ENCODE measurements around the gene GNG12.
"Not testable (repeated sequence)": the region's sequence is repeated elsewhere in the genome, so short reads cannot be mapped to it uniquely, and the experiment has no call there.

GNG12 gene

DNA sequence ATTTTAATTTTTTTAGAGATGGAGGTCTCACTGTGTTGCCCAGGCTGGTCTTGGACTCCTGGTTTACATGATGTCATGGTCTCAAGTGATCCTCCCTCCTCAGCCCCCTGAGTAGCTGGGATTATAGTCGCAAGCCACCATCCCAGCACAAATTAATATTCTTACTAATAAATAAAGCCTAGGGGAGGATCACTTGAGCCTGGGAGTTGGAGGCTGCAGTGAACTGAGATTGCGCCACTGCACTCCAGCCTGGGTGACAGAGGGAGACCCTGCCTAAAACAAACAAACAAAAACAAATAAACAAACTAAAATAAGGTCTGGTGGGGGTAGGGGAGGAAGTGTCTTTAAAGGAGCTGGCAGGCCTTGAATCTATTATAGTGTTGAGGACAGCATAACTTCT is 157.0 kb downstream of the GNG12 start:
- no peak for DNase-seq

DNA sequence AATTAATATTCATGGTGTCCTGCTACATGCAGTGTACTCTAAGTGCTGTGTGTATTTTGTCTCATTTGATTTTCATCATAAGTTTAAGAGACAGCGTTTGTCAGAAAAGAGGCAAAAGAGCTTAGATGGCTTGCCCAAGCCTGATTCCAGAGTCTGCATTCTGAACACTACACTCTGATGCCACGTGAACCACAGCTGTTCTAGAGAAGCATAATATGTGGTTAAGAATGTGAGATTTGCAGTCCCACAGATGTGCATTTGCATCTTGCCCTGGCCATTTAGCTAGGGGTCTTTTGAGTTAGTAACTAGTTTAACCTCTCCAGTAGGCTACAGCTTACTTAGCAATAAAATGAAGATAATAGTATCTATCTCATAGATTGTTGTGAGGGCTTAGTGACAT is 157.5 kb downstream of the GNG12 start:
- no peak for DNase-seq

DNA sequence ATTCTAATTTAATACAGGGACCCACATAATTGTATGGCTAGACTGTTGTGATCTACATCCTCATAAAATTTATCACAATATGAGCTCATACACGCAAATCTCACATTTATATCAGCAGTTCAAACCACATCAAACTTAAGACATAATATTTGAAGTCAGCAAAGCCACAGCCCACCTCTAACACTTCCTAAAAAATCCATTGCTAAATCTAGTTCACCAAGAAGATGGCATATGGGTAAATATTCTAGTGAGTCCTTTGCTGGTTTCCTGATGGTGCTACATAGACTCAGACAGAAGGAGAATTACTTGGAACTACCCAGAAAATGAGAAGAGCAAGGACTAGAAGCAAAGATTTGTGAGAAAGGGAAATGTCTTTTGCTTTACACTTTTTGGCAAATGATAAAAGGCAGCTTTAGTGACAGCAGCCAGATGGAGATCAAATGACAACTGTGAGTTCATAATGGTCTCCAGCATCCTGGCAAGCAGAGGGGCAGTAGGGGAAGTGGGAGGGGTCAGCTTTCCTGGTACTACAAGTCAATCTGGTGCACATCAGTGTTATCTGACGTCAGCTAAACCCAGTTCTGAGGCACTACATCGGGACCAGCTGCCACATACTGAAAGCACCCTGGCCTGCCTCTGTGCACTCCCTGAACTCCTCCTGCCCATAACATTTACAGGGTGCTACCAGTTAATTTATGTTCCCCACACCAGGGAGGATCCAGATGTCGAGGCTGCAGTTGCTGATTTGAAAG is 158.8 kb downstream of the GNG12 start:
- peak in 1 of 2 donors; percentile 84 for DNase-seq

DNA sequence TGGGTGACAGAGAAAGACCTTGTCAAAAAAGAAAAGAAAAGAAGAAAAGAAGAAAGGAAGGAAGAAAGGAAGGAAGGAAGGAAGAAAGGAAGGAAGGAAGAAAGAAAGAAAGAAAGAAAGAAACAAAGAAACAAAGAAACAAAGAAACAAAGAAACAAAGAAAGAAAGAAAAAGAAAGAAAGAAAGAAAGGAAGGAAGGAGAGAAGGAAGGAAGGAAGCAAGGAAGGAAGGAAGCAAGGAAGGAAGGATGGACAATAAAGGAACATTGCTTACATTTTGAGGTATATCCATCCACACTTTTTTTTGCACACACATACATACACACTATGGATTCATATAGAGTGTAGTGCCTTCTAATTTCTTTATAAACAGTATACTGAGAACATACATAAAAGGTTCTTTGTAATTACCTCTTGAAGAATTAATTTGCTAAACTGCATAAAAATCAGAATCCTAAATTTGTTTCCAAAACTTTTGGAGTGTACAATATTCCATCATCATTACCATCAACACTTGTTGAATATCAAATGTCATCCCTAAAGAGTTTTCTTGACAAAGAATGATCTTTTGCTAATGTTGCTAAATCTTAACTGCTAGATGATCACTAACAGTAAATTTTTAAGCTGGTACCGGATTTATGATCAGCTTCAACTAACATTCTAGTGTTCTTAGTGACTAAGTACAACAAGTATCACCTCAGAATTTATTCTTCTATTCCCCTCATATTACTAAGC is 159.6 kb downstream of the GNG12 start:
- no peak for DNase-seq

DNA sequence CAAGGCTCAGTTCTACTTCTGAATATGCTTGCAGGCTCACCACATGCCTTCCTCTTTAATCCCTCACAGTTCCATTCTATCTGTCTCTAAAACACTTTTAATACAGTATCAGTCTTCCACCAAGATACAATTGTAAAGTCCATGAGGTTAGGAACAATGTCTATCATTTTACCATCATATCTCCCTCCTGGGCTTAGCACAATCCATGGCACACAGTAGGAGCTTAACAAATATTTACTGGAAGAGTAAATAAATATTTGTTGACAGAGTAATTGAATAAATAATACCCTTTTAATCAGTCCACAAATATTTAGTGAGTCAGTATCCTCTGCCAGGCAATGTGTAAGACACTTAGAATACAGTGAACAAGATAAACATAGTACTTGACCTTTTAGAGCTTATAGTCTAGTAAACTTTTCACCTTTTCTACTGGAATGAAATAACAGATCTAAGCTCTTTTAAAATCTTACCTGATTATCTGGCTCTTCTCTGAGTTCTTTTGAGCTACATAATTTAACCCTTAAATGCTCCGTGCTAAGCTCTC is 160.9 kb downstream of the GNG12 start:
- DNase-seq = no peak

DNA sequence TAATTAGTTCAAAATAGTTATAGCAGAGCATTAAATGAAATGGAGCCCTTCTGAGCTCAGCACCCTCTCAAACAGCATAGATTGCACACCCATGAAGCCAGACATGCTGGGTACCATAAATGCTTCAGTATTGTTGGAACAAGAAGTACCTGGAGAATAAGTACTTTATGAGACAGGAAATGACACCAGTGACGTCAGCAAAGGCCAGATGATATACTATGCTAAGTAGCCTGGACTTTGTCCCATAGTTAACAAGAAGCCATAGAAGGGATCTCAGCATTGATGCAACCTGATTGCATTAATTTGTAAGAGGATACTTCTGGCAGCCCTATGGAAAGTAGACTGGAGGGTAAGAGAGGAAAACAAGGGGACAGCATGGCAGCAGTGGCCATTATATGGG is 164.6 kb downstream of the GNG12 start:
- no peak for DNase-seq

DNA sequence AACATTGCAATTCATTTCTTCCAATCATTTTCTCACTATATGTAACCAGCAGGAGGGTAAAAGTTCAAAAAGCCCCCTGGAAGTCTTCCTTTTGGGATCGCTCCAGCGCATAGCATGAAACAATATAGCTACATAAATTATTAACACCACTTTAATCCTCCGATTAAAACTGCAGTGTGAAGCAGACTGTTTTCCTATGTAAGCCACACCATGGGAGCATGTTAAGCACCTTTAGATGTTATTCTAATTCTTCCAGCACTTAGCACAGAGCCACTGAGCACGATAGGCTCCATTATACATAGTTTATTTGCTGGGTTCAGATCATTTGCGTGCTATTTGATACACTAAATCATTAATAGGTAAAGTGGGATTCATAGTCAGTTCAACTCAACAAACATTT is 166.6 kb downstream of the GNG12 start:
- no peak for DNase-seq

DNA sequence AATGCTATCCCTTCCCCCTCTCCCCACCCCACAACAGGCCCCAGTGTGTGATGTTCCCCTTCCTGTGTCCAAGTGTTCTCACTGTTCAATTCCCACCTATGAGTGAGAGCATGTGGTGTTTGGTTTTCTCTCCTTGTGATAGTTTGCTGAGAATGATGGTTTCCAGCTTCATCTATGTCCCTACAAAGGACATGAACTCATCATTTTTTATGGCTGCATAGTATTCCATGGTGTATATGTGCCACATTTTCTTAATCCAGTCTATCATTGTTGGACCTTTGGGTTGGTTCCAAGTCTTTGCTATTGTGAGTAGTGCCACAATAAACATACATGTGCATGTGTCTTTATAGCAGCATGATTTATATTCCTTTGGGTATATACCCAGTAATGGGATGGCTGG is 168.0 kb downstream of the GNG12 start:
- not testable (repeated sequence) for DNase-seq

DNA sequence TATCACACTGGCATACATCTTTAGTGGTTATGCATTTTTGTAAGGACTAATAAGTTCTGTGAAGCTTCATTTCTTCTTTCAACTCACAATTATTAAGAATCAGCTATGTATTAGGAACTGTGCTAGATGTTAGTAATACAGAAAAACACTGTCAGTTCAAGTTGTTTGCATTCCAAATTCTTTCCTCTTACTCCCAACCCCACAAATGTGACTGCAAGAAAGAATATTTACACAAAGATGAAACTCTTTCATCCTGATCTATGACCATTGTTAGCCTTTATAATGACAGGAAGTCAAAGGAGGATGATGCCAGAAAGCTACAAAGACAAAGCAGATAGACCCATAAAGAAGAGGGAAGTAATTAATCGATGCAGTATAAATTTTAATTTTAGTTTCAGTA is 169.2 kb downstream of the GNG12 start:
- DNase-seq = no peak

DNA sequence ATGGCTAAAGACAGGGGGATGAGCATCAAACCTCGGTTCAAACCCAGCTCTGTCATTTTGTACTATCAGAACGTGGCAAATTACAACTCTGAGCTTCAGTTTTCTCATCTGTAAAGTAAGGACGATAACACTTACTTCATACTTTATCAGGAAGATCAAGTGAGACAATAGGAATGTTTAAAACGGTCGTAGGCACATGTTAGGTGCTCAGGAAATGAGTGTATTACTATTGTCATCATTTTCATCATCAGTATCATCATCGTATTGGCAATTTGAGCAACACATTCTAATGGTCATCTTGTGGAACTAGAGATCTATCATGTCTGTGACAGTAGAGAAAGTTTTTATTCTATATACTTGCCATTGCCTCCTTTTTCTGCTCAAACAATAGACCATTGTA is 170.4 kb downstream of the GNG12 start:
- no peak for DNase-seq

DNA sequence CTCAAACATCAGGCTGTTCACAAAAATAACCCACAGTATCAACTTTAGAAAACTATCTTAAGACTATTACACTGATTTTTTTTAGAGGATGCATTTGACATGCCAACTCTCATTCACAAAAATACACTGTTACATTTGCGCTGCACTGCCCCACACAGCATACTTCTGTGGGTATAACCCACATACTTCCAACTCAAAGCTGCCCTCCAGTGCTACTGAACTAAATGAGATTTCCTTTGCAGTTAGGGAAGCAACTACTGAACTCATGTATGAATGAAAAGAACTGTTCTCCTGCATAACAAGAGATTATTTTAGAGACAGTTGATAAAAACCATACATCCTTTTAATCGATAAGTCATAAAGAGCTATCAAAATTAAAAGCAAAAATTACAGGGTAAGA is 174.0 kb downstream of the GNG12 start:
- DNase-seq = no peak

DNA sequence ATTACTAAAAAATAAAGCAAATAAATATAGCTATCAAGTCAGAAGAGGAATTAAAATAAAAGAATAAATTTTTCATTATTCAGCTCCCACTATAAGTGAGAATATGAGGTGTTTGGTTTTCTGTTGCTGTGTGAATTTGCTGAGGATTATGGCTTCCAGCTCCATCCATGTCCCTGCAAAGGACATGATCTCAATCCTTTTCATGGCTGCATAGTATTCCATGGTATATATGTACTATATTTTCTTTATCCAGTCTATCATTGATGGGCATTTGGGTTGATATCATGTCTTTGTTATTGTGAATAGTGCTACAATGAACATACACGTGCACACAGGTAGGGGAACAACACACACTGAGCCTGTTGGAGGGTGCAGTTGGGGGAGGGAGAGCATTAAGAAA is 176.1 kb downstream of the GNG12 start:
- not testable (repeated sequence) for DNase-seq

DNA sequence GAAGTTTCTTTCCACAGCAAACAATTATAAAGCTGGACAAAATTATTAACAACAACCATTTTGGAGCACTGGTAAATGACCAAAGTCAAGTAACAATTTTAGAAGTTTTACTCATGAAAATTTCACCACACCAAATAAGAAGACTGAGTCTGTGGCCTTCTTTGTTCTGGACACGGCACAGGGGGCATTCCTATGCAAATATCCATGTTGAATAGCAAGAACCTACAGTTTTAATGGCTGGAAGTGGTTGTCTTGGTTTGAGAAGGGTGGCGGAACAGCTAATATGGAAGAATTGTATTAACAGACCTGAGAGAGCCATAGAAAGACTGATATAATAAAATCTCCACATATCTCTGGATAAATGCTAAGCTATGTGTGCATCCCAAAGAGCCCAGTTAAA is 177.7 kb downstream of the GNG12 start:
- DNase-seq = no peak

DNA sequence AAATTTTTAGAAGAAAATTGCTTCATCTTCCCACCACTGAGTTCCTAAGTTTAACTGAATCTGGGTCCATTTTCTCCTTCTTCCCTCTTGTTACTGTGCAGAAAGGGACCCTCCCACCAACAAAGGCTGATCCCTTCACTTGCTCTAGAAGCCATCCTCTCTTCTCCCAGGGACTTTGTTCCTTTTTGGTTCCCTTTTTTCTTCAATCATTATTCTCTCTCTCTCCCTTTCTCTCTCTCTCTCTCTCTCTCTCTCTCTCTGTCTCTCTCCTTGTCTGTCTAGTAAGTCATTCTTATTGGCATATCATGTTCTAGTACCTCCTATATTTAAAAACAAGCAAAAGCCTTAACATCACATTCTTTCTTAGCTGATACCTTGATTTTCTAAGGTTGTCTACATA is 180.0 kb downstream of the GNG12 start:
- DNase-seq = no peak

DNA sequence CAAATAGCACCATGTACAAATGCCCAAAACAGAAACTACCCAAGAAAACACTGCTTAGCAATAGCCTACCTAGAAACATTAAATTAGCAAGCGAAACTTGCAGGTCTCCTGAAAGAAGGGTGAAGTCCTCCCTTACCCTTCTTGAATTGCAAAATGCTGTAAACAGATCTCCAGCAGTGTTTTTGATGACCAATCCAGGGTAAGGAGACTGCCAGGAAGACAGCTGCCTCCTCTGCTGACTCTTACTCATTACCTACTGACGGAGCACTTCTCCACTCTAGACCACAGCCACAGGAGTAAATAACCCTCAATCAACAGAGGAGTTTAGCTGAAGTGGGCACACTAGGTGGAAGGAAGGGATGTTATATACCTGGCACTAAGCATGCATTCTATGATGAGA is 180.5 kb downstream of the GNG12 start:
- peak in 1 of 2 donors; percentile 90 for DNase-seq

Data from bone marrow (tissue), 2 donors.